H4 (cell line): ENCODE data around the gene MOK. TPM values are rescaled to one million over a fixed set of nuclear protein-coding genes. Genes with fewer than 3 reads are reported as not detected.
"Not testable (repeated sequence)": the region's sequence is repeated elsewhere in the genome, so short reads cannot be mapped to it uniquely, and the experiment has no call there.

Source experiments
- DNase-seq: peaks from one replicate; pipeline ENCODE4 v3.0.0-alpha.2; 2015; ENCODE audit warnings: low spot score
- total RNA-seq: library from RNA; depleted of rRNA; stranded (reverse); fragments of >200 nt; shearing (Covaris generic); gene quantifications from 2 replicates; pipeline ENCODE4 v1.2.3, GENCODE V29; 2014; rRNA removed

Gene MOK, protein sequence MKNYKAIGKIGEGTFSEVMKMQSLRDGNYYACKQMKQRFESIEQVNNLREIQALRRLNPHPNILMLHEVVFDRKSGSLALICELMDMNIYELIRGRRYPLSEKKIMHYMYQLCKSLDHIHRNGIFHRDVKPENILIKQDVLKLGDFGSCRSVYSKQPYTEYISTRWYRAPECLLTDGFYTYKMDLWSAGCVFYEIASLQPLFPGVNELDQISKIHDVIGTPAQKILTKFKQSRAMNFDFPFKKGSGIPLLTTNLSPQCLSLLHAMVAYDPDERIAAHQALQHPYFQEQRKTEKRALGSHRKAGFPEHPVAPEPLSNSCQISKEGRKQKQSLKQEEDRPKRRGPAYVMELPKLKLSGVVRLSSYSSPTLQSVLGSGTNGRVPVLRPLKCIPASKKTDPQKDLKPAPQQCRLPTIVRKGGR
- 1.6 and 2.0 TPM in 2 replicates for total RNA-seq

DNA sequence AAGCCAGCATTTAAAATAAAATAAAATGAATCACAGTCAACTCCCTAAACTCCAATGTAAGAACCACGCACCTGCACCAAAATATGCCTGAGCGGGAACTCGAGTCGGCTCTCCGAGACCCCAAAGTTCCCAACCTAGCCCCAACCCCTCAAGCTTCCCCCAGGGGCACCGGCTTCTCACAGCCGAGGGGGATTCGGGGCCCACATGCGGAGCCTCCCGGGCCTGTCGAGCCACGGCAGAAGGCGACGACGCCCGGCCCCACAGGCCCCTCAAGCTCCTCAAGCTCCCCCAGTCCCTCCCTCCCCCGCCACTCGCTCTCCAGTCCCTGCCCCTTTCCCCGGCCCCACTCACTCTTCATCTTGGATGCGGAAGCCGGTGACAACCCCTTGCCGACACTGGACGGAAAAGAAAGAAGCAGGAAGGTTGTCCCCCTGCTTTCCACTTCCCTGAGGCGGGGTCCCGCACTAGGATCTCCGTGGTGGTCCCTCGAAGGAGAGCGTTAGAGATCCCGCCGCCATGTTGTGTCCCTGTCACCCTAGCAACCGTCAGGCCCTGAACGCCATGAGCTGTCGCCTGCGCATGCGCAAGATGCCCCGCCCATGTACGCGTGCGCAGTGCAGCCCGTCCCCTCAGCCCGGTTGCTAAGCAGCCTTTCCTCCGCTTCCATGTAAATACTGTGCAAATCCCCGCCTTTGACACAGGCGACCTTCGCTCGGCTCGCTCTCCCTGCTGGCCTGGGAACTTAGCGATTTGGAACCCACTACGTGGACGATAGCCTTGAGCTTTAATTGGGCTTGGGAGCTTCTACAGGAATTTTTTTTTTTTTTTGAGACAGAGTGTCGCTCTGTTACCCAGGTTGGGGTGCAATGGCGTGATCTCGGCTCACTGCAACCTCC is at the start of gene MOK:
TSS of gene MOK (minus strand) at position 554 of the 896 bp plus-strand sequence. CDS start at position 358, 196 bp downstream.
- peak; percentile 95 for DNase-seq

DNA sequence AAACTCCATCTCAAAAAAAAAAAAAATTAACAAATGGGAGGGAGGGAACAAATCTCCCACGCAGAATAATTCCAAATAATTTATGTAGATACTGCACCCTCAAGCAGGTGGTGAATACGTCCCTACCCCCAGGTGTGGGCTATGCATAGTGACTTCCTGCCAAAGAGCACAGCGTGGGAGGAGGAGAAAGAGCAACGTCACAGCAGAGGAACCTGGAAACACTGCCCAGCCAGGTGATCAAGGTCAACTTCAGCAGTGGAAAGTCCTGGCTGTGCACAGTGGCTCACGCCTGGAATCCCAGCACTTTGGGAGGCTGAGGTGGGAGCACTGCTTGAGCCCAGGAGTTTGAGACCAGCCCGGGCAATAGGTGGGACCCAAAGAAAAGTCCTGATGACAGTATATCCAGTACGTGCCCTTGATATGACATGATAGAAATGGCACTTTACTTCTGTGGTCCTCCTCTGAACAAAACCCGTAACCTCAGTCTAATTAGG is 48.2 kb upstream of the MOK start:
- no peak for DNase-seq

DNA sequence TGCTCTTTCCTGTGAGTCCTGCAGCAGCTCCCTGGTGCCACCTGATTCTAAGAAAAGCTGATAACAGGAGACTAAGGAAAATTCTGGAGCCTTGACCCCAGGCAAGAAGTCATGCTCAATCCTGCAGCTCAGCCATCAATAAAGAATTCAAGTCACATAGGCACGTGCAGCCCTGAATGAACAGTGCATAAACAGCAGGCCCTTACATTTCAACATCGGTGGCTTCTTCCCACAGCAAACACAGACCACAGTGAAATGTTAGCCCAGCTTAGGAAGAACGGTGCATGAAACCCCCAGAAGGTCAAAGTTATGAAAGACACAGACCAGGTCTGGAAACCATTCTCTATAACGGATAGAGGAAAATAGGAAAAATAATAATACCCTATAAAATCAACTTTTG is 47.2 kb upstream of the MOK start:
- DNase-seq, result no peak

DNA sequence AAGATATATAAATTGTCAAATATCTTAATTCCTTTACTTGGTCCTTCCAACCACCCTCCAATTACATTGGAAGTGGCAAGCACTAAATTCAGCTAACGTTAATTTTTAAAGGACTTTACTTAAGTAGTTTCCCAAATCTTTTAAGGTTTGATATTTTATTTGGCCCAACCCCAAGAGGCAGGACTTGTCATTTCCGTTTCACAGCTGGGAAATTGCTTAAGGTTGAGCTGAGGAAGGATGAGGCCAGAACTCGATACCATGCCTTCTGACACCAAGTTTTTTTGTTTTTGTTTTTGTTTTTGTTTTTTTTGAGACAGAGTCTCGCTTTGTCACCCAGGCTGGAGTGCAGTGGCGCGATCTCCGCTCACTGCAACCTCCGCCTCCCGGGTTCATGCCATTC is 46.6 kb upstream of the MOK start:
- DNase-seq, result not testable (repeated sequence)

DNA sequence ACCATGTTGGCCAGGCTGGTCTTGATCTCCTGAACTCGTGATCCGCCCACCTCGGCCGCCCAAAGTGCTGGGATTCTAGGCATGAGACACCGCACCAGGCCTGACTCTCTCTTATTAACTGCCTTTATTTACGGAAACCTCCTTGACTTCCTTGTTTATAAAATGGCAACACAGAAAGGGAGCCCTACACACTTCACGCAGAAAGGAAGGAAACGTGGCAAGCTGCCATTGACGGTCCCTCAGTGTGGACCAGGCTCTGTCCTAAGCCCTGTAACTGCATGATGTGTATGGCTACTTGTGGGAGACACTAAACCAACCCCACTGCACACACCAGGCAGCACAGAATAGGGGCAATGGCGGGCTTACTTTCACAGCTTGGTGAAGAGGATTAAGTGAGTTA is 46.1 kb upstream of the MOK start:
- no peak for DNase-seq

DNA sequence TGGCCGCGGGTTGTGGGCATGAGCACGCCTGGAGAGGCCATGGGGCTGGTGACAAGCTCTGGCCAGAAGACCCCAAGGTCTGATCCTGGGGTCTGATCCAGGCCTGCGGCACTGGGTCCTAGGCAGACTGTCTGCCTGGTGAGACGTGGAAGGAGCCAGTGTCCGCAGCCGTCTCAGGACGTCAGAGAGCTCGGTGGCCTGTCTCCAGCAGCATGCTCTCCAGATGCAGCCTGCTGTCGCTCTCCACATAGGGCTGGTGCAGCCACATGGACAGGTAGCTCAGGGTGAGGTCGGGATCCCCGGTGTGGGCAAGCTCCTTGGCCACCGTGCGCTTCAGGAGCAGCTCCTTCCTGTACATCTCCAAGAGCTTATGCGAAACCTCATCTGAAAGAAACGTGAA is 43.4 kb upstream of the MOK start:
- no peak for DNase-seq

DNA sequence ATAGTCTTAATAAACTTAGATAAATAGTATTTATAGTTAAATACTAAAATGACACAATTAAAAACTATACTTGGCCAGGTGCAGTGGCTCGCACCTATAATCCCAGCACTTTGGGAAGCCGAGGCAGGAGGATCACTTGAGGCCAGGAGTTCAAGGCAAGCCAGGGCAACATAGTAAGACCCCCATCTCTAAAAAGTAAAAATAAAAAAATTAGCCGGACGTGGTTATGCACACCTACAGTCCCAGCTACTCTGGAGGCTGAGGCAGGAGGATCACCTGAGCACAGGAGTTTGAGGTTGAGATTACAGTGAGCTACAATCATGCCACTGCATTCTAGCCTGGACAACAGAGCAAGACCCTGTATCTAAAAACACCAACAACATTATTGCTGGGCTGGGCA is 41.7 kb upstream of the MOK start:
- no peak for DNase-seq

DNA sequence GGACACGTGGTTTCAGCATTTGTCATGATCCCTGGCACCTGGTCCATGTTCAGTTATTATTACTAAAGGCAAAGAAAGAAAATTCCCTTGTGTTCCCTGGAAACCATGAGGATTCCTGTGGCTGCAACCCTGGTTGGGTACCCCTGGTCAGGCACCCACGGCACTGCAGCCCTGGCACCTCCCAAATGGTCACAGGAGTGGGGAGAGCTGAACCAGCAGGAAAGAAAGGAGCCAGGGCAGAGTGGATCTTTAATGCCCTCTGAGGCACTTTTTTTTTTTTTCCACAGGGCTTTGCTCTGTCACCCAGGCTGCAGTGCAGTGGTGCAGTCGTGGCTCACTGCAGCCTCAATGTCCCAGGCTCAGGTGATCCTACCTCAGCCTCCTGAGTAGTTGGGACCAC is 40.3 kb upstream of the MOK start:
- no peak for DNase-seq

DNA sequence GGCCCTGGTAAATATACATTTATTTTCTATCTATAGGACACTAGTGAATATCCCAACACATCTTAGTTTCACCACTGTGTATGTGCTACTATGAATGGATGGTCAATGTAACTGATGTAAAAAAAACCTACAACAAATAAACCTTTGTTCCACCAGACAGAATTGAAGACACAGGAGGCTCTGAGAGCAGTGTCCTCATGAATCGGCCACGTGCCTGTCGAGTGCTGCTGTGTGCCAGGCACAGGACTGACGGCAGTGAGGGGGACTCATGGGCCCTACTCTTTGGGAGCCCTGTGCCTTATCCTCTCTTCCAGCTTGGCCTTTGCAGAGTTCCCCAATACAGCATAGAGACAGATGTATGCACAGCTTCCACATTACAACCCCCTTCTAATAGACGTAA is 39.5 kb upstream of the MOK start:
- no peak for DNase-seq

DNA sequence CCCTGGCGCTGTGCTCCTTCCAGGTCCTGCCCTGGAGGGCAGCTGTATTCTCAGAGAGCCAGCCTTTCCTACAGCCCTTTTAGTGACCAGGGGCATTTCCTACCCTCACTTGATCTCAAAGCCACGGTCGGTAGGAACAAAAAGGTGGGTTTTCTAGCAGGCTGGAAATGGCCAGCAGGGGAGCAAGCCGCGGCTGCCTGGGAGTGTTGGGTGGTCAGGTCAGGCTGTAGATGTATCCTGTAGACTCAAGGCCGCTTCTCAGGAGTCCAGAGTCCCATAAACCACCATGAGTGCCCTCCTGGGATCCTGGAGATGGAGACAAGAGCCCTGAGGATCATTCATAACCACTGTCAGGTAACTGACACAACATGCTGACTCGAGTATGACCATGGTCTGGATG is 39.1 kb upstream of the MOK start:
- no peak for DNase-seq

DNA sequence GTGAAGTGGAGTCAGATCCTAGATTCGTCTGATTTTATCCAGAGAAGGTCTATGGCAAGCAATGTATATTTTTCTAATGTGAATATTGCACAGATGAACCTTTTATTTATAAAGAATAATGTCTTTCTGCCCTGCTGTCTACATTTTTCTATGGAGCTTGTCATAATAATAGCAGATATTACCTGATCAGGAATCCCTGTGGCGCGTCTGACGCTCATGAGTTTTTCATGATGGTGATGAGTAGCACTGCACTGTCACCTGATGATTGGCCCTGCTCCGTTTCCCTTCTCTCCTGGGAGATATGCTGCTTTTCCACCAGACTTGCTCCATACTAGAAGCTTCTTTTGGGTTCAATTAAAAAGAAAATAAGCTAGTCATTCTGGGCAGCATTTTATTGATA is 37.3 kb upstream of the MOK start:
- no peak for DNase-seq

DNA sequence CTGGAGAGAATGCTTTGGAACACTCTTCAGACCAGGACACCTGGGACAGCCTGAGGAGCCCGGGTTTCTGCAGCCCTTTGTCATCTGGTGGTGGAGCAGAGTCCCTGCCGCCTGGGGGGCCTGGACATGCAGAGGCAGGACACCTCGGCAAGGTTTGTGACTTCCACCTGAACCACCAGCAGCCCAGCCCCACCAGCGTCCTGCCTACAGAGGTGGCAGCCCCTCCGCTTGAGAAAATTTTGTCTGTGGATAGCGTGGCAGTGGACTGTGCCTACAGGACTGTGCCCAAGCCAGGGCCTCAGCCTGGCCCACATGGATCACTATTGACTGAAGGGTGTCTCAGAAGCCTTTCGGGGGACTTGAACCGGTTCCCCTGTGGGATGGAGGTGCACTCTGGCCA is 36.6 kb upstream of the MOK start:
- no peak for DNase-seq

DNA sequence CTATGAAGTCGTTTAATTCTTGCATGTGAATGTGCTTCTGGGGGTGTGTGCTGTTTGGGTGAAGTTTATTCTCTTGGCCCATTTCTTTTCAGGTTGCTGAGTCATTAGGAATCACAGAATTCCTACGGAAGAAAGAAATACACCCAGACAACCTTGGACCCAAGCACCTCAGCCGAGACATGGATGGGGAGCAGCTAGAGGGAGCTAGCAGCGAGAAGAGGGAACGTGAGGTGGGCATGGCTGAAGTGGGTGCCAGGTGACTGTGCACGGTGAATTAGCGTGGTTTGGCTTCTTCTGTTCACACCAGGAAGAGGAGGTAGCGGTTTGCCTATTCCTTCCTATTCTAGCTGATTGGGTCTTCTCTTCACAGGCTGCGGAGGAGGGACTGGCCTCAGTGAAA is 33.8 kb upstream of the MOK start:
- no peak for DNase-seq

DNA sequence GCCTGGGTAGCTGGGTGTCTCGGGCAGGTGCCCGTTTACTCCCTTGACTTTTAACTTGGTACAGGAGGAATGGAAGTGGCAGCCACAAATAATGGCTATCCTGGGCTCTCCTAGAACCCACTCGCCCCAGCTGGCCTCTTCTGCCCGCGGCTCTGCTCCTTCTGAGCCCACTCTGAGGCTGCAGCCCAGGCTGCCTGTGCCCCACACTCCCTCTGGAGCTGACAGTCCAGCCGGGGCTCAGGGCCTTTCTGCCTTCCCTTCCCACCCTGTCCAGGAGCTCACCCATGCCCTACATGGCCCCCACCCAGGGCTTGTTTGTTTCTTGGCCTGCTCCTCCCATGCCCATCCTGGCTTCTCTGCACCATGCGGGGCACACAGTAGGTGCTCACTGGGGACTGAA is 30.2 kb upstream of the MOK start:
- no peak for DNase-seq

DNA sequence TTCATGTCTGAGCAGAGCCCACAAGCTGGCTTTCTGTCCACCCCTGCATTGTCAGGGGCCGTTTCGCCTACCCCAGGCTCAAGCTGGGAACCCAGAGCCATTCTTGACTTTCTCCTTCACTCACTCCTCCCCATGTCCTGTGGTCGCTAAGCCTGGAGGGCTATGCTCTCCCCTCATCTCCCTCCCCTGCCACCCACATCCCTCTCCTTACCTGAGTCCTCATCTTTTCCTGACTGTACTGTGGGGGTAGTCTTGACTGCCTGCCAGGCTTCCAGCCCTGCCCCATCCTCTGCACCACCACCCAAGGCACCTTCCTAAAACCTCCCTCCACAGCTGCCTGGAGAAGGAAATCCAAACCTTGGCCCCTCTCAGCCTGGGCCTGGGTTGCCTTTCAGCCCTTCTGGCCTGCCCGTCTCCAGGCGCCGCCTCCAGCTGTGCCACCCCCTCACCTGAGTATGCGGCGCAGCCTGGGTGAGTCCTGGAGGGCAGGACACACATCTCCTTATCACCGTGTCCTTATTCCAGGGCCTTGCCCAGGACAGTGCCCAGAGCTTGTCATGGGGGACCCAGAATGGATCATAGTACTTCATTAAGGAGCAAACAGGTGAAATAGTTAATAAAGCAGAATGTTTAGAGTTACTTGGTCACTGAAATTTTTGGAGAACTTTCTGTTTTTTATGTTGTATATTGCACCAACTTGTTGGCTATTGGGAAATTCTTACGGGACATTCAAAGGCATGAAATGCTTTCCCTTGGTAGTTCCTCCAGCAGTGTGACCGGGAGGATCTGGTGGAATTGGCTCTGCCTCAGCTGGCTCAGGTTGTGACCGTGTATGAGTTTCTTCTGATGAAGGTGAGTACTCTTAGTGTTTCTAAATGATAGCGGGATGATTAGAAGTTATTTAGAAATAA is 29.1 kb upstream of the MOK start:
- no peak for DNase-seq

DNA sequence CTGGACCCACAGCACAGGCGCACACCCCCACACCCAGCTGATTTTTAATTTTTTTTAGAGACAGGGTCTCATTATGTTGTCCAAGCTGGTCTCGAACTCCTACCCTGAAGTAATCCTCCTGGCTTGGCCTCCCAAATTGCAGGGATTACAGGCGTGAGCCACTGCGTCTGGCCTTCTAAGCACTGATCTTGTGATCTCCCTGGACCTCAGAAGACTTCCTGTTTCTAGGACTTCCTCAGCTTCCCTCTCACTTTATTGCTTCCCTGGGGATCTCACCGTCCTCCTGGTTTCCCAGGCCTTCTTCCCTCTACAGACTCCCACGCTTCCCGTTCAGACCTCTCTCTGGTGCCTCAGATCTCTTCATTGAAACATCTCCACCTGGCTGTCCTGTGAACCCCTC is 28.4 kb upstream of the MOK start:
- no peak for DNase-seq

DNA sequence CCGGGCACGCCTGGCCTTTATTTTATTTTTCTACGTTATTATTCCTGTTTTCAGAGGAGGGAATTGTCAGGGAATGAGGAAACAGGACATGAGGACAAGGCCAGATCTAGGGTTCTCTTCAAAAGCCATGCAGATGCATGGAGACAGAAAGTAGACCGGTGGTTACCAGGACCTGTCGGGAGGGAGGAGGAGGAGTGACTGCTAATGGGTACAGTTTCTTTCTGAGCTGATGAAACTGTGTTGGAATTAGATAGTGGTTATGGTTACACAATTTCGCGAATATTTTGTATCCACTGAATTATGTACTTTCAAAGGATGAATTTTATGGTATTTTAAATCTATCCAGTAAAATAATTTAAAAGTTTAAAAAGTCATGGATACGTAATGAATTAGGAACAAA is 25.8 kb upstream of the MOK start:
- DNase-seq, result no peak

DNA sequence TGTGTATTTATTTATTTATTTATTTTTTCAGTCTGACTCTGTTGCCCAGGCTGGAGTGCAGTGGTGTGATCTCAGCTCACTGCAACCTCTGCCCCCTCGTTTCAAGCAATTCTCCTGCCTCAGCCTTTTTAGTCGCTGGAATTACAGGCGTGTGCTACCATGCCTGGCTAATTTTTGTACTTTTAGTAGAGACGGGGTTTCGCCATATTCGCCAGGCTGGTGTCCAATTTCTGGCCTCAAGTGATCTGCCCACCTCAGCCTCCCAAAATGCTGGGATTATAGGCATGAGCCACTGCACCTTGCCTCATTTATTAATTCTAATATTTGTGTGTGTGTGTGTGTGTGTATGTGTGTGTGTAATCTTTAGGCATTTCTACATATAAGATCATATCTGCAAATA is 24.4 kb upstream of the MOK start:
- DNase-seq, result not testable (repeated sequence)

DNA sequence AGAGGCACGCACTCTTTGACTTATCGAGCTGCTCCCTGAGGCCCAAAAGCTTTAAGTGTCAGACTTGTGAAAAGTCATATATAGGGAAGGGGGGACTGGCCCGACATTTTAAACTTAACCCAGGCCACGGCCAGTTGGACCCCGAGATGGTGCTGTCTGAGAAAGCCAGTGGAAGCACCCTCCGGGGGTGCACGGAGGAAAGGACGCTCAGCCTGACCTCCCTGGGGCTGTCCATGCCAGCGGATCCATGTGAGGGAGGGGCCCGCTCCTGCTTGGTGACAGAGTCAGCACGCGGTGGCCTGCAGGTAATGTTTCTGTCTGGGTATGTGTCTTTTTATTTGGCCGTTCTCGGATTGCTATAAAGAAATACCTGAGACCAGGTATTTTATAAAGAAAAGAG is 21.6 kb upstream of the MOK start:
- DNase-seq, result no peak

DNA sequence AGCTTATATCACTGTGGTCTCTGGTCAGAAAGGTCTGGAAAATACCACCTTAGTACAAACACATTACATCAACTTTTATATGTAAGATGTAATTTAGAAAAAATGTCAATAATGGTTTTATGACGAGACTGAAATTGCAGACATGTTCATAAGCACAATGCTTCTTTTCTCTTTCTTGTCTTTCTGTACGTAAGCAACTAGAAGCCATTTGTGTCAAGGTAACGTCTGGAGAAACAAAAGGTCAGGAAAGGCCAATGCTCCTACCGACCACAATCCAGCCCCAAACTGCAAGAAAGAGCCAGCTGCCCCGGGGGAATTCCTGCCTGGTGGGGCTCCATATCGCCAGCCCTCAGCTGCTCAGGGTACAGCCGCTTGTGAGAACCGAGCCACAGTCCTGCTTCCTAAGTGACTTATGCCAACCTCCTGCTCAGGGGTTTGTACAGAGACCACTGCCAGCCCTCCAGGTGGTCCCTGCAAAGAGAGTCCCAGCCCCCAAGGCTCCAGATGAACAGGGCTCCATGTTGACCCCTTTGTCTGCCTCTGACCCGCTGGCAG is 20.9 kb upstream of the MOK start:
- no peak for DNase-seq

DNA sequence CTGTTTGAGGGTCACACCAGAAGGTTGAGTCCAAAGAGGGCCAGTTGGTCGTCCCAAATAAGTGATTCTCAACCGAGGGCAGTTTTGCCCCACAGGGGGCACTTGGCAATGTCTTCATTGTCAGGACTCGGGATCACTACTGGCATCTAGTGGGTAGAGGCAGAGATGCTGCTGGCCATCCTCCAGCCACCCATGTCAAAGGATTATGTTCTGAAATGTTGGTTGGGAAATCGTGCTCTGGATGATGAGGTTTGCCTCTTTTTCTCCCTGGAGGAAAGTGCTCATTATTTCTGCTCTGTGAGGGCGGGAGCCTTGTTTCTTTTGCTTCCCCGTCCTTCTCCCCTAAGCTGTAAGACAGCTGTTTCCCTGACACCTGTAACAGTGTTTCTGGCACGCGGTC is 18.1 kb upstream of the MOK start:
- DNase-seq, result peak; percentile 76
